ENCODE results near the gene PI3. TPM values are rescaled to one million over a fixed set of nuclear protein-coding genes. Genes with fewer than 3 reads are reported as not detected.
"Not testable (repeated sequence)": the region's sequence is repeated elsewhere in the genome, so short reads cannot be mapped to it uniquely, and the experiment has no call there.

The PI3 gene
- total and polyA plus RNA-seq, 2 experiments from 2014 or later = 5.7 to 28.9 TPM

GRCh38 chr20:45138561-45139300 is 36.0 kb upstream of the PI3 start:
- H3K27me3 ChIP-seq = no peaks in the 10 kb centered on the region
- H3K4me3 ChIP-seq = no peak overlapping the region
- H3K27ac ChIP-seq = peak overlapping the region; percentile 10
- no peak overlapping the region for H2AFZ ChIP-seq
- no peaks in the 10 kb centered on the region for H3K36me3 ChIP-seq (replicated peaks; ENCODE audit: insufficient read depth, low read depth)
- peaks cover 2% of the 10 kb centered on the region for H3K9me2 ChIP-seq (replicated peaks; ENCODE audit: insufficient read depth)
- peak; percentile 71 for DNase-seq (ENCODE audit: low spot score)
- H3K4me2 ChIP-seq = peak overlapping the region; percentile 36
- H3K4me1 ChIP-seq (ENCODE audit: insufficient read depth) = no peaks in the 10 kb centered on the region
- no peaks in the 10 kb centered on the region for H4K20me1 ChIP-seq (ENCODE audit: insufficient read depth, poor library complexity, severe bottlenecking)
- WGBS (ENCODE audit: low lambda C conversion rate, missing lambda C conversion rate) = 47% methylated on average over 20 of the region's 20 CpGs
- no peak for TF ChIP-seq EZH2phosphoT487 (IDR thresholded peaks at IDR 0.05; ENCODE audit: low read depth, severe bottlenecking, unreplicated experiment)
- TF ChIP-seq CTCF (IDR thresholded peaks at IDR 0.05; ENCODE audit: poor library complexity) = peak; percentile 63
- no peaks in the 10 kb centered on the region for H3K79me2 ChIP-seq
- H3K9me3 ChIP-seq (ENCODE audit: low read depth) = no peaks in the 10 kb centered on the region

- H3K4me1 ChIP-seq (ENCODE audit: insufficient read depth); DNase-seq (ENCODE audit: low spot score); H3K27me3 ChIP-seq; H3K4me2 ChIP-seq; H3K4me3 ChIP-seq; H3K79me2 ChIP-seq; H4K20me1 ChIP-seq (ENCODE audit: insufficient read depth, poor library complexity, severe bottlenecking); H3K9me3 ChIP-seq (ENCODE audit: low read depth); H3K27ac ChIP-seq; H3K36me3 ChIP-seq (replicated peaks; ENCODE audit: insufficient read depth, low read depth); H2AFZ ChIP-seq; H3K9me2 ChIP-seq (replicated peaks; ENCODE audit: insufficient read depth): not testable (repeated sequence)
- 93% methylated on average over 5 of the region's 5 CpGs for WGBS (ENCODE audit: low lambda C conversion rate, missing lambda C conversion rate)
These were observed 34.8 kb upstream of the PI3 start for GRCh38 chr20:45139733-45140375.

- Histone ChIP-seq H3K27ac (no peak overlapping the region), H3K9me2 (replicated peaks; ENCODE audit: insufficient read depth) (no peaks in the 10 kb centered on the region), H2AFZ (no peak overlapping the region), H3K4me3 (no peak overlapping the region), H3K36me3 (replicated peaks; ENCODE audit: insufficient read depth, low read depth) (no peaks in the 10 kb centered on the region), H3K9me3 (ENCODE audit: low read depth) (no peaks in the 10 kb centered on the region), H3K4me2 (no peak overlapping the region), H3K79me2 (no peaks in the 10 kb centered on the region), H3K27me3 (peaks cover 15% of the 10 kb centered on the region), H4K20me1 (ENCODE audit: insufficient read depth, poor library complexity, severe bottlenecking) (no peaks in the 10 kb centered on the region), H3K4me1 (ENCODE audit: insufficient read depth) (no peaks in the 10 kb centered on the region)
- whole genome bisulfite sequencing (ENCODE audit: low lambda C conversion rate, missing lambda C conversion rate) = 78% methylated on average over 4 of the region's 4 CpGs
- TF ChIP-seq CTCF (IDR thresholded peaks at IDR 0.05; ENCODE audit: poor library complexity) = no peak
- no peak for TF ChIP-seq EZH2phosphoT487 (IDR thresholded peaks at IDR 0.05; ENCODE audit: low read depth, severe bottlenecking, unreplicated experiment)
- no peak for TF ChIP-seq EZH2 (IDR thresholded peaks at IDR 0.05; ENCODE audit: borderline replicate concordance)
- no peak for DNase-seq (ENCODE audit: low spot score)
These were observed 33.9 kb upstream of the PI3 start for GRCh38 chr20:45140836-45141235.

GRCh38 chr20:45149062-45149461 is 25.6 kb upstream of the PI3 start:
- H3K27ac ChIP-seq = no peak overlapping the region

More at GRCh38 chr20:45149062-45149461, 25.6 kb upstream of the PI3 start:
- Histone ChIP-seq H3K79me2 (no peaks in the 10 kb centered on the region), H3K27me3 (peaks cover 33% of the 10 kb centered on the region), H2AFZ (no peak overlapping the region), H3K4me3 (no peak overlapping the region), H3K9me3 (ENCODE audit: low read depth) (no peaks in the 10 kb centered on the region), H4K20me1 (ENCODE audit: insufficient read depth, poor library complexity, severe bottlenecking) (no peaks in the 10 kb centered on the region), H3K9me2 (replicated peaks; ENCODE audit: insufficient read depth) (no peaks in the 10 kb centered on the region), H3K36me3 (replicated peaks; ENCODE audit: insufficient read depth, low read depth) (no peaks in the 10 kb centered on the region), H3K4me1 (ENCODE audit: insufficient read depth) (no peaks in the 10 kb centered on the region), H3K4me2 (no peak overlapping the region)
- TF ChIP-seq EZH2phosphoT487 (IDR thresholded peaks at IDR 0.05; ENCODE audit: low read depth, severe bottlenecking, unreplicated experiment) (no peak), EZH2 (IDR thresholded peaks at IDR 0.05; ENCODE audit: borderline replicate concordance) (no peak), CTCF (IDR thresholded peaks at IDR 0.05; ENCODE audit: poor library complexity) (no peak)
- DNase-seq (ENCODE audit: low spot score) = no peak
- 87% methylated on average over 3 of the region's 3 CpGs for WGBS (ENCODE audit: low lambda C conversion rate, missing lambda C conversion rate)
